Hepatocyte (in vitro differentiated cells): Measurements from ENCODE around the gene TASP1. TPM values are rescaled to one million over a fixed set of nuclear protein-coding genes. Genes with fewer than 3 reads are reported as not detected.

ENCODE experiments used
- DNase-seq: peaks from one replicate; pipeline ENCODE4 v3.0.0-alpha.2; 2016; ENCODE audit warnings: low spot score
- H2AFZ ChIP-seq: fragments of 200-600 bp; sonication (generic); 2 replicates; pipeline ENCODE4 v1.6.0; 2016; ENCODE audit warnings: antibody characterized with exemption, mild to moderate bottlenecking
- H3K27ac ChIP-seq: fragments of 200-600 bp; sonication (generic); 2 replicates; pipeline ENCODE4 v1.5.1; 2016; ENCODE audit warnings: mild to moderate bottlenecking
- H3K27me3 ChIP-seq: fragments of 200-600 bp; sonication (generic); 2 replicates; pipeline ENCODE4 v1.6.1; 2016
- H3K36me3 ChIP-seq: fragments of 200-600 bp; sonication (generic); replicated peaks from 2 replicates; pipeline ENCODE4 v1.5.1; 2016; ENCODE audit warnings: low read depth; ENCODE audit not compliant: insufficient read depth
- H3K4me1 ChIP-seq: fragments of 200-600 bp; sonication (generic); 2 replicates; pipeline ENCODE4 v1.5.1; 2016; ENCODE audit warnings: mild to moderate bottlenecking, moderate library complexity; ENCODE audit not compliant: insufficient read depth
- H3K4me2 ChIP-seq: fragments of 200-600 bp; sonication (generic); 2 replicates; pipeline ENCODE4 v1.6.0; 2016
- H3K4me3 ChIP-seq: fragments of 200-600 bp; sonication (generic); 2 replicates; pipeline ENCODE4 v1.5.1; 2016; ENCODE audit warnings: mild to moderate bottlenecking
- H3K79me2 ChIP-seq: fragments of 200-600 bp; sonication (generic); 2 replicates; pipeline ENCODE4 v1.6.0; 2017; ENCODE audit warnings: mild to moderate bottlenecking
- H3K9me2 ChIP-seq: fragments of 200-600 bp; sonication (generic); replicated peaks from 2 replicates; pipeline ENCODE4 v1.6.0; 2017; ENCODE audit warnings: mild to moderate bottlenecking; ENCODE audit not compliant: insufficient read depth
- H3K9me3 ChIP-seq: fragments of 200-600 bp; sonication (generic); 2 replicates; pipeline ENCODE4 v1.5.1; 2016; ENCODE audit warnings: low read depth, mild to moderate bottlenecking
- H4K20me1 ChIP-seq: fragments of 200-600 bp; sonication (generic); 2 replicates; pipeline ENCODE4 v1.6.0; 2016; ENCODE audit warnings: mild to moderate bottlenecking; ENCODE audit not compliant: insufficient read depth, poor library complexity, severe bottlenecking
- EZH2 ChIP-seq: fragments of 200-600 bp; sonication (generic); IDR thresholded peaks from 2 replicates; pipeline ENCODE4 v1.6.1; 2016; ENCODE audit warnings: antibody characterized with exemption, mild to moderate bottlenecking, borderline replicate concordance
- EZH2phosphoT487 ChIP-seq: fragments of 200-600 bp; sonication (generic); IDR thresholded peaks from one replicate; pipeline ENCODE4 v1.6.1; 2018; ENCODE audit warnings: antibody characterized with exemption, mild to moderate bottlenecking, low read depth, moderate library complexity; ENCODE audit not compliant: unreplicated experiment, severe bottlenecking
- WGBS: methylation state at CpG from one replicate; pipeline ENCODE4 v1.1.6; 2016; ENCODE audit warnings: low lambda C conversion rate; ENCODE audit errors: missing lambda C conversion rate; 5-methylcytosine and 5-hydroxymethylcytosine counted together
- polyA plus RNA-seq: library from polyadenylated mRNA; unstranded; fragments of >200 nt; fragmentation: Nextera tagmentation; extraction: Ambion mirVana; gene quantifications from 2 replicates; pipeline ENCODE4 v1.2.1, GENCODE V29; 2016
- total RNA-seq: library from RNA; depleted of rRNA; stranded (reverse); fragments of >200 nt; gene quantifications from 2 replicates; pipeline ENCODE4 v1.2.3, GENCODE V29; 2014
- TF ChIP-seq, protein P1 (sequence below): fragments of 200-600 bp; sonication (generic); IDR thresholded peaks from 2 replicates; pipeline ENCODE4 v1.5.1; 2016; ENCODE audit warnings: antibody characterized with exemption, mild to moderate bottlenecking; ENCODE audit not compliant: poor library complexity

The TASP1 gene
- total and polyA plus RNA-seq, 2 experiments from 2014 or later = 11.1 to 12.9 TPM

DNA sequence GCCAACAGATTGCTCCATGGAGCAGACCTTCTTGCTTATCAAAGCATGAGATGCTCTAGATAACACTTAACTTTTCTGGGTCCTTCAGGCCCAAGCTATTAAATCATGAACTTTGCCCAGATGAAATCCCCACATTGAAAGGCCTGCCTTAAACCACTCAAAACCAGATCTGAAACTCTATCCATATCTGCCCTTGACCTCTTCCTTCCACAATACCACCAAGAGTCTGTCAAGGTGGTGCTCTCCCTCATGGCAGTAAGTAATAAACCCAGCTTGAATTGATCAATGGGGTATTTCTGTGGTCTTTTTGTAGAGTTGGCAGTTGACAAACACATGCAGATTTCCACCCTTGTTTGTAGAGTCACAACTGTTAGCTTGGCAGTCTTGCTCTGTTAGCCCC lies 282.1 kb downstream of the TASP1 start:
- H3K4me2 ChIP-seq = no peak overlapping the region
- no peak overlapping the region for H3K4me3 ChIP-seq
- no peaks in the 10 kb centered on the region for H4K20me1 ChIP-seq
- no peak for DNase-seq
- H2AFZ ChIP-seq = no peak overlapping the region
- no peaks in the 10 kb centered on the region for H3K9me2 ChIP-seq
- no peaks in the 10 kb centered on the region for H3K36me3 ChIP-seq
- TF ChIP-seq, protein P1, sequence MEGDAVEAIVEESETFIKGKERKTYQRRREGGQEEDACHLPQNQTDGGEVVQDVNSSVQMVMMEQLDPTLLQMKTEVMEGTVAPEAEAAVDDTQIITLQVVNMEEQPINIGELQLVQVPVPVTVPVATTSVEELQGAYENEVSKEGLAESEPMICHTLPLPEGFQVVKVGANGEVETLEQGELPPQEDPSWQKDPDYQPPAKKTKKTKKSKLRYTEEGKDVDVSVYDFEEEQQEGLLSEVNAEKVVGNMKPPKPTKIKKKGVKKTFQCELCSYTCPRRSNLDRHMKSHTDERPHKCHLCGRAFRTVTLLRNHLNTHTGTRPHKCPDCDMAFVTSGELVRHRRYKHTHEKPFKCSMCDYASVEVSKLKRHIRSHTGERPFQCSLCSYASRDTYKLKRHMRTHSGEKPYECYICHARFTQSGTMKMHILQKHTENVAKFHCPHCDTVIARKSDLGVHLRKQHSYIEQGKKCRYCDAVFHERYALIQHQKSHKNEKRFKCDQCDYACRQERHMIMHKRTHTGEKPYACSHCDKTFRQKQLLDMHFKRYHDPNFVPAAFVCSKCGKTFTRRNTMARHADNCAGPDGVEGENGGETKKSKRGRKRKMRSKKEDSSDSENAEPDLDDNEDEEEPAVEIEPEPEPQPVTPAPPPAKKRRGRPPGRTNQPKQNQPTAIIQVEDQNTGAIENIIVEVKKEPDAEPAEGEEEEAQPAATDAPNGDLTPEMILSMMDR = no peak
- no peak for TF ChIP-seq EZH2
- TF ChIP-seq EZH2phosphoT487 = no peak
- no peaks in the 10 kb centered on the region for H3K79me2 ChIP-seq
- no peaks in the 10 kb centered on the region for H3K9me3 ChIP-seq
- no peaks in the 10 kb centered on the region for H3K27me3 ChIP-seq
- H3K27ac ChIP-seq = no peak overlapping the region
- no peaks in the 10 kb centered on the region for H3K4me1 ChIP-seq

DNA sequence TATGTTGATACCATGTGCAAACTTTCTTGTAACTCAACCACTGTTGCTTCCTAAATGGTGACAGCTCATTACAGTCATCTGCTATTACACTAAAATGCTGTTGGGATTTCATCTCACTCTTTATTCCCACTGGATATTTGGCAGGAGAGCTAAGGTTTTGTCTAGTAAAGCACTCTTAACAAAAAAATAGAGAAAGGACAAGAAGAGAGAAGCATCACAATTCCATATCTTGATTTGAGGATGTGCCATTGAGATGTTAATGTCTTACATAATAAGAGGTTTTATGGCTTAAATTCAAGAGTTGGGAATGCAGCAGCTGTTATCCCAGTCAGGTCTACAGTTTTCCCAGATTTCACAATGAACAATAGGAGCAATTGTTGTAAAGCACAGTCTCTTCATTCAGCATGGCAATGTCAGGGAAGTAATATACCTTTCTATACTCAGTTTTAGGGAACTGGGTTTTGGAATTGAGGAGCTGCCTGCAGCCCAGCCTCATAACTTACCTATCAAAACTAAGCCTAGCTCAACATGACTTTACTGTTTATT lies 282.7 kb downstream of the TASP1 start:
- Histone ChIP-seq H3K4me1 (no peaks in the 10 kb centered on the region), H3K9me3 (no peaks in the 10 kb centered on the region), H3K36me3 (no peaks in the 10 kb centered on the region), H3K4me2 (no peak overlapping the region), H3K79me2 (no peaks in the 10 kb centered on the region), H3K9me2 (no peaks in the 10 kb centered on the region), H3K27me3 (no peaks in the 10 kb centered on the region), H3K27ac (no peak overlapping the region), H3K4me3 (no peak overlapping the region), H2AFZ (no peak overlapping the region), H4K20me1 (no peaks in the 10 kb centered on the region)
- DNase-seq = no peak
- TF ChIP-seq EZH2phosphoT487 (no peak), EZH2 (no peak)
- TF ChIP-seq, protein P1 = no peak

DNA sequence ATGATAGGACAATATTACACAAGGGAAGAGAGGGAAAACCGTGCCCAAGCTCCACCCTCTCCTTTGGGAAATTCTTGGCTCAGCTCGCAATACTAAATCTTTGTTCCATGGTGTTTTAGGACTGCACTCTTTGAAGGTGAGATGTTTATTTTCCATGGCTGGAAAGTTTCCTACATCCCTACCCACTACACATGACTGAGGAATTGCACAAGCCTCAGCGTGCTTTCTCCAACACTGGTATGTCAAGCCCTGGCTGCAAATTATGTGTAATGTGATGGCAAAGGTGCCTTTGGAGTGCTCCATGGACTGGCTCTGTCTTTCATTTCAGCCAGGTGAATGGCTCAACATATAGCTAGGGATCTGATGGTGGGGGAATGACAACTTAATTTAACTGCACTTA lies 283.3 kb downstream of the TASP1 start:
- H3K27me3 ChIP-seq = no peaks in the 10 kb centered on the region
- H3K27ac ChIP-seq = no peak overlapping the region
- no peaks in the 10 kb centered on the region for H3K9me2 ChIP-seq
- H3K9me3 ChIP-seq = no peaks in the 10 kb centered on the region
- no peaks in the 10 kb centered on the region for H4K20me1 ChIP-seq
- H3K4me1 ChIP-seq = no peaks in the 10 kb centered on the region
- no peak overlapping the region for H3K4me3 ChIP-seq
- DNase-seq = no peak
- 88% methylated on average over 3 of the region's 3 CpGs for WGBS
- H3K4me2 ChIP-seq = no peak overlapping the region
- no peak overlapping the region for H2AFZ ChIP-seq
- H3K36me3 ChIP-seq = no peaks in the 10 kb centered on the region
- TF ChIP-seq EZH2 (no peak), EZH2phosphoT487 (no peak)
- TF ChIP-seq, protein P1 = no peak
- no peaks in the 10 kb centered on the region for H3K79me2 ChIP-seq
